PC-9 (cell line): ENCODE results near the gene PBX1. TPM values are rescaled to one million over a fixed set of nuclear protein-coding genes. Genes with fewer than 3 reads are reported as not detected.
A peak's percentile ranks its signal among the peaks of the same experiment; 100 is the strongest.

Source experiments
- BruUV-seq: library from RNA; stranded (reverse); fragments of 400-500 nt; replicated peaks from 2 replicates; lab custom pipeline; 2021; lab: Mats Ljungman, UMichigan
- CTCF ChIA-PET: fragments of 300-600 bp; sonication (Branson Sonifier 250); formaldehyde crosslinking; loops from one replicate; lab custom pipeline; 2022; ENCODE audit warnings: antibody characterized with exemption; lab: Charles Lee
- POLR2A ChIA-PET: fragments of 300-600 bp; sonication (Branson Sonifier 250); formaldehyde crosslinking; loops from one replicate; lab custom pipeline; 2022; ENCODE audit warnings: antibody characterized with exemption; ENCODE audit not compliant: unreplicated experiment; lab: Charles Lee
- DNase-seq, 2 experiments: peaks; one replicate each; pipeline versions ENCODE4 v3.0.0 to v3.0.0-alpha.2; 2015 to 2022; ENCODE audit warnings: mixed read lengths in 1 of 2
- H2AFZ ChIP-seq: fragments of 200-600 bp; sonication (generic); 2 replicates; pipeline ENCODE4 v1.8.1; 2017; ENCODE audit warnings: antibody characterized with exemption
- H3F3A ChIP-seq: fragments of 200-600 bp; sonication (generic); 2 replicates; pipeline ENCODE4 v1.8.1; 2017; ENCODE audit warnings: antibody characterized with exemption, mild to moderate bottlenecking, low read depth; ENCODE audit not compliant: insufficient read depth
- H3K27ac ChIP-seq: fragments of 200-600 bp; sonication (generic); 2 replicates; pipeline ENCODE4 v1.6.1; 2016; ENCODE audit warnings: mixed run types
- H3K27me3 ChIP-seq: fragments of 200-600 bp; sonication (generic); 2 replicates; pipeline ENCODE4 v1.6.1; 2016; ENCODE audit warnings: low read depth, mixed run types; ENCODE audit not compliant: insufficient read depth
- H3K36me3 ChIP-seq: fragments of 200-600 bp; sonication (generic); 2 replicates; pipeline ENCODE4 v1.6.1; 2016; ENCODE audit warnings: low read depth, mixed run types
- H3K4me1 ChIP-seq: fragments of 200-600 bp; sonication (generic); replicated peaks from 2 replicates; pipeline ENCODE4 v1.6.1; 2016; ENCODE audit warnings: mixed run types; ENCODE audit not compliant: insufficient read depth
- H3K4me2 ChIP-seq: fragments of 200-600 bp; sonication (generic); 2 replicates; pipeline ENCODE4 v1.6.1; 2017; ENCODE audit warnings: mixed run types
- H3K4me3 ChIP-seq: fragments of 200-600 bp; sonication (generic); 2 replicates; pipeline ENCODE4 v1.6.1; 2016; ENCODE audit warnings: mixed run types
- H3K79me2 ChIP-seq: fragments of 200-600 bp; sonication (generic); 2 replicates; pipeline ENCODE4 v1.6.1; 2017; ENCODE audit warnings: low read depth, mixed run types
- H3K9me2 ChIP-seq: fragments of 200-600 bp; sonication (generic); 2 replicates; pipeline ENCODE4 v1.8.1; 2017; ENCODE audit warnings: mild to moderate bottlenecking; ENCODE audit not compliant: insufficient read depth
- H3K9me3 ChIP-seq: fragments of 200-600 bp; sonication (generic); 2 replicates; pipeline ENCODE4 v1.8.1; 2016; ENCODE audit warnings: low read depth; ENCODE audit not compliant: insufficient read depth
- H4K20me1 ChIP-seq: fragments of 200-600 bp; sonication (generic); 2 replicates; pipeline ENCODE4 v1.8.1; 2017; ENCODE audit not compliant: insufficient read depth
- CTCF ChIP-seq: fragments of 200-600 bp; sonication (generic); conservative IDR thresholded peaks from 2 replicates; pipeline ENCODE4 v1.6.1; 2017; ENCODE audit warnings: mixed run types, antibody characterized with exemption, mild to moderate bottlenecking, moderate library complexity
- EZH2 ChIP-seq: fragments of 200-600 bp; sonication (generic); IDR thresholded peaks from 2 replicates; pipeline ENCODE4 v1.8.0; 2017; ENCODE audit warnings: antibody characterized with exemption, low read depth
- intact Hi-C: fragments of 100-400 bp; cut with micrococcal nuclease; formaldehyde crosslinking; loops from one replicate; pipeline ENCODE4 v1.10.0; 2022; ENCODE audit not compliant: unreplicated experiment
- total RNA-seq: library from RNA; stranded (reverse); gene quantifications from 2 replicates; pipeline ENCODE4 v1.2.3, GENCODE V29; 2021

PBX1 gene
- total RNA-seq, 1 experiment from 2014 or later = 57.7 TPM

GRCh38 chr1:164885311-164885710 lies 326.3 kb downstream of the PBX1 start:
- no TSS peak for BruUV-seq
- no peaks in the 10 kb centered on the region for H4K20me1 ChIP-seq
- ChIA-PET CTCF (no interaction called here), POLR2A (no interaction called here)
- DNase-seq = no peak
- no peak overlapping the region for H2AFZ ChIP-seq
- H3K9me2 ChIP-seq = no peaks in the 10 kb centered on the region
- no peaks in the 10 kb centered on the region for H3K27me3 ChIP-seq
- H3K27ac ChIP-seq = peak overlapping the region; percentile 57; the same call in 1 of the 2 replicates
- H3K79me2 ChIP-seq = no peaks in the 10 kb centered on the region
- H3K4me3 ChIP-seq = no peak overlapping the region
- H3K36me3 ChIP-seq = no peaks in the 10 kb centered on the region
- H3K4me2 ChIP-seq = no peak overlapping the region
- no peaks in the 10 kb centered on the region; the same call in 1 of the 2 replicates for H3K9me3 ChIP-seq
- peaks cover 17% of the 10 kb centered on the region; the same call in 1 of the 2 replicates for H3F3A ChIP-seq
- no peak for TF ChIP-seq CTCF
- TF ChIP-seq EZH2 = no peak
- intact Hi-C loops = no loop called here
- peaks cover 18% of the 10 kb centered on the region for H3K4me1 ChIP-seq

GRCh38 chr1:164886101-164886500 lies 327.1 kb downstream of the PBX1 start:
- Histone ChIP-seq H3K27ac (peak overlapping the region; percentile 57), H3K79me2 (no peaks in the 10 kb centered on the region), H4K20me1 (no peaks in the 10 kb centered on the region), H3K9me3 (no peaks in the 10 kb centered on the region; the same call in 1 of the 2 replicates), H2AFZ (no peak overlapping the region), H3K27me3 (no peaks in the 10 kb centered on the region), H3K9me2 (no peaks in the 10 kb centered on the region), H3K36me3 (no peaks in the 10 kb centered on the region), H3K4me1 (peaks cover 18% of the 10 kb centered on the region), H3F3A (peaks cover 17% of the 10 kb centered on the region; the same call in 1 of the 2 replicates), H3K4me2 (peak overlapping the region; percentile 53), H3K4me3 (no peak overlapping the region)
- ChIA-PET CTCF (no interaction called here), POLR2A (no interaction called here)
- intact Hi-C loops = no loop called here
- TF ChIP-seq EZH2 = no peak
- TF ChIP-seq CTCF = no peak
- BruUV-seq = no TSS peak
- DNase-seq = peak in 1 of 2 experiments; percentile 84

GRCh38 chr1:164891615-164892014 lies 332.6 kb downstream of the PBX1 start:
- no peak for DNase-seq
- Histone ChIP-seq H4K20me1 (no peaks in the 10 kb centered on the region), H3K9me2 (no peaks in the 10 kb centered on the region), H2AFZ (no peak overlapping the region), H3K27me3 (no peaks in the 10 kb centered on the region), H3K27ac (no peak overlapping the region), H3K9me3 (no peaks in the 10 kb centered on the region; the same call in 1 of the 2 replicates), H3K4me3 (no peak overlapping the region), H3K36me3 (no peaks in the 10 kb centered on the region), H3F3A (0 out of 2 replicates have a peak, but pooled peaks cover 4% of the 10 kb centered on the region), H3K79me2 (no peaks in the 10 kb centered on the region), H3K4me2 (no peak overlapping the region), H3K4me1 (peaks cover 16% of the 10 kb centered on the region)
- TF ChIP-seq EZH2 (no peak), CTCF (peak; percentile 44; the same call in 1 of the 2 replicates)
- ChIA-PET POLR2A (no interaction called here), CTCF (no interaction called here)
- intact Hi-C loops = no loop called here
- BruUV-seq = no TSS peak
